SU-DHL-6 (cell line): ENCODE data around the gene FBXW5.

ENCODE experiments used
- CTCF ChIP-seq: fragments of 200-600 bp; sonication (generic); IDR thresholded peaks from one replicate; pipeline ENCODE4 v1.5.1; 2017; ENCODE audit warnings: antibody characterized with exemption, mild to moderate bottlenecking, low read length, moderate library complexity; ENCODE audit not compliant: insufficient read depth, poor library complexity, severe bottlenecking
- EZH2phosphoT487 ChIP-seq: fragments of 200-600 bp; sonication (generic), shearing (Covaris generic); conservative IDR thresholded peaks from 2 replicates; pipeline ENCODE4 v1.6.1; 2018; ENCODE audit warnings: mild to moderate bottlenecking, antibody characterized with exemption, low read length, moderate library complexity, mixed read lengths

GRCh38 chr9:136903041-136903554 lies 41.4 kb downstream of the FBXW5 start:
- TF ChIP-seq CTCF (no peak), EZH2phosphoT487 (no peak)
